Ishikawa (cell line): ENCODE measurements around the gene DNAJA3.

Experiments used
- CEBPB ChIP-seq: IDR thresholded peaks from 2 replicates; pipeline ENCODE4 v1.6.1; 2012
- CREB1 ChIP-seq: IDR thresholded peaks from 2 replicates; pipeline ENCODE4 v1.6.1; 2012; ENCODE audit warnings: low read depth
- EGR1 ChIP-seq: IDR thresholded peaks from 2 replicates; pipeline ENCODE4 v1.6.1; 2012
- EP300 ChIP-seq: IDR thresholded peaks from 2 replicates; pipeline ENCODE4 v1.6.1; 2012; ENCODE audit warnings: borderline replicate concordance
- FOXM1 ChIP-seq: IDR thresholded peaks from 2 replicates; pipeline ENCODE4 v1.6.1; 2012; ENCODE audit warnings: low read depth, borderline replicate concordance
- TAF1 ChIP-seq: IDR thresholded peaks from 2 replicates; pipeline ENCODE4 v1.6.1; 2012; ENCODE audit warnings: low read depth, mild to moderate bottlenecking
- TEAD4 ChIP-seq: IDR thresholded peaks from 2 replicates; pipeline ENCODE4 v1.6.1; 2012
- YY1 ChIP-seq: IDR thresholded peaks from 2 replicates; pipeline ENCODE4 v1.6.1; 2012; ENCODE audit warnings: low read depth
- ZBTB7A ChIP-seq: IDR thresholded peaks from 2 replicates; pipeline ENCODE4 v1.6.1; 2012; ENCODE audit warnings: low read depth
- TF ChIP-seq, protein P1 (sequence below): IDR thresholded peaks from 2 replicates; pipeline ENCODE4 v1.6.1; 2012
- TF ChIP-seq, protein P2 (sequence below): IDR thresholded peaks from 2 replicates; pipeline ENCODE4 v1.6.1; 2012; ENCODE audit warnings: low read depth, mild to moderate bottlenecking

DNA sequence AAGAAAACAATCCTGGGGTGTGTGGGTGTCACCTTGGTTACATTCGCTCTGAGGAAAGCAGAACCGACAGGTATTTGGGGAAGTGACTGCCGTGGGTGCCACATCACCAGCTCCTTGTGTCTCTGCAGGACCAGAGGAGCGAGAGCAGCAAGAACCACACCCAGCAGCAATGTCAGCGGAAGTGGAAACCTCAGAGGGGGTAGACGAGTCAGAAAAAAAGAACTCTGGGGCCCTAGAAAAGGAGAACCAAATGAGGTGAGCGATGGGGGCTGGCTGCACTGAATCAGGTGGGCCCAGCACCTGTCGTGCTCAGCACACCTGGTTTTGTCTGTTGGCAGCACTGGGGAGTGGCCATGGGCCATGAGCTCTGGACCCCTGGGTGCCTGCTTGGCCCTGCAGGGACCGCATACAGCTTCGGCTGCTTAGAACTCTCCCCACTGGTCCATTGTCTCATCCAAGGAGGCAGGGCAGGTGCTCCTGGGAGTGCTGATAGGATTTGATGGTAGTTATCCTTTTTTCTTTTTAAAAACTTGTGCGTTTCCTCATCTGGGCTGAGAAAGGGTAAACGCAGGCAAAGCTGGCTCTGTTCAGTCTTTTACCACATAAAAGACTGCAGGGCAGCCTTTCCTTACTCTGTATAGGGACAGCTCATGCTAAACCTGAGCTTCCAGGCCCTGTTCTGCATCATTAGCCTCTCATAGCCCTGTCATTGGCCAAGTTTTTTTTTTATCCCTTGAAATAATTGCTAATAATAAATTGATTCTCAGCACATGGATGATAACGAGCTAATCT is 79.9 kb downstream of the DNAJA3 start:
- TF ChIP-seq, protein P1, sequence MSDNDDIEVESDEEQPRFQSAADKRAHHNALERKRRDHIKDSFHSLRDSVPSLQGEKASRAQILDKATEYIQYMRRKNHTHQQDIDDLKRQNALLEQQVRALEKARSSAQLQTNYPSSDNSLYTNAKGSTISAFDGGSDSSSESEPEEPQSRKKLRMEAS: no peak
- TF ChIP-seq CREB1: no peak
- TF ChIP-seq CEBPB: no peak
- no peak for TF ChIP-seq EP300
- no peak for TF ChIP-seq FOXM1
- no peak for TF ChIP-seq YY1
- TF ChIP-seq TEAD4: no peak
- TF ChIP-seq ZBTB7A: no peak
- no peak for TF ChIP-seq EGR1
- TF ChIP-seq TAF1: no peak
- TF ChIP-seq, protein P2, sequence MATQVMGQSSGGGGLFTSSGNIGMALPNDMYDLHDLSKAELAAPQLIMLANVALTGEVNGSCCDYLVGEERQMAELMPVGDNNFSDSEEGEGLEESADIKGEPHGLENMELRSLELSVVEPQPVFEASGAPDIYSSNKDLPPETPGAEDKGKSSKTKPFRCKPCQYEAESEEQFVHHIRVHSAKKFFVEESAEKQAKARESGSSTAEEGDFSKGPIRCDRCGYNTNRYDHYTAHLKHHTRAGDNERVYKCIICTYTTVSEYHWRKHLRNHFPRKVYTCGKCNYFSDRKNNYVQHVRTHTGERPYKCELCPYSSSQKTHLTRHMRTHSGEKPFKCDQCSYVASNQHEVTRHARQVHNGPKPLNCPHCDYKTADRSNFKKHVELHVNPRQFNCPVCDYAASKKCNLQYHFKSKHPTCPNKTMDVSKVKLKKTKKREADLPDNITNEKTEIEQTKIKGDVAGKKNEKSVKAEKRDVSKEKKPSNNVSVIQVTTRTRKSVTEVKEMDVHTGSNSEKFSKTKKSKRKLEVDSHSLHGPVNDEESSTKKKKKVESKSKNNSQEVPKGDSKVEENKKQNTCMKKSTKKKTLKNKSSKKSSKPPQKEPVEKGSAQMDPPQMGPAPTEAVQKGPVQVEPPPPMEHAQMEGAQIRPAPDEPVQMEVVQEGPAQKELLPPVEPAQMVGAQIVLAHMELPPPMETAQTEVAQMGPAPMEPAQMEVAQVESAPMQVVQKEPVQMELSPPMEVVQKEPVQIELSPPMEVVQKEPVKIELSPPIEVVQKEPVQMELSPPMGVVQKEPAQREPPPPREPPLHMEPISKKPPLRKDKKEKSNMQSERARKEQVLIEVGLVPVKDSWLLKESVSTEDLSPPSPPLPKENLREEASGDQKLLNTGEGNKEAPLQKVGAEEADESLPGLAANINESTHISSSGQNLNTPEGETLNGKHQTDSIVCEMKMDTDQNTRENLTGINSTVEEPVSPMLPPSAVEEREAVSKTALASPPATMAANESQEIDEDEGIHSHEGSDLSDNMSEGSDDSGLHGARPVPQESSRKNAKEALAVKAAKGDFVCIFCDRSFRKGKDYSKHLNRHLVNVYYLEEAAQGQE: no peak
